OCI-LY7 (cell line): ENCODE data around the gene SNAP29. TPM values are rescaled to one million over a fixed set of nuclear protein-coding genes. Genes with fewer than 3 reads are reported as not detected.

Experiments used
- BruUV-seq: library from RNA; stranded (reverse); fragments of 400-500 nt; replicated peaks from 2 replicates; lab custom pipeline; 2021; lab: Mats Ljungman, UMichigan
- CTCF ChIA-PET: fragments of 300-600 bp; sonication (Branson Sonifier 250); formaldehyde crosslinking; loops from one replicate; lab custom pipeline; 2022; ENCODE audit warnings: antibody characterized with exemption; ENCODE audit not compliant: unreplicated experiment; lab: Charles Lee
- POLR2A ChIA-PET: fragments of 300-600 bp; sonication (Branson Sonifier 250); formaldehyde crosslinking; loops from one replicate; lab custom pipeline; 2022; ENCODE audit warnings: antibody characterized with exemption; lab: Charles Lee
- DNase-seq: peaks from one replicate; pipeline ENCODE4 v3.0.0-alpha.2; 2015; ENCODE audit warnings: low spot score
- H2AFZ ChIP-seq: fragments of 200-600 bp; sonication (generic), shearing (Covaris generic); 2 replicates; pipeline ENCODE4 v1.6.1; 2014; ENCODE audit warnings: mild to moderate bottlenecking, antibody characterized with exemption, low read length, moderate library complexity
- H3K27ac ChIP-seq: fragments of 200-600 bp; sonication (generic); 2 replicates; pipeline ENCODE4 v1.5.1; 2014; ENCODE audit warnings: mixed run types, low read depth, mild to moderate bottlenecking, moderate library complexity, low read length, inconsistent platforms; ENCODE audit not compliant: poor library complexity, severe bottlenecking
- H3K36me3 ChIP-seq: fragments of 200-600 bp; sonication (generic); 2 replicates; pipeline ENCODE4 v1.6.1; 2014; ENCODE audit warnings: mild to moderate bottlenecking, antibody characterized with exemption, low read length, moderate library complexity, mixed read lengths; ENCODE audit not compliant: insufficient read depth
- H3K4me1 ChIP-seq: fragments of 200-600 bp; sonication (generic); 2 replicates; pipeline ENCODE4 v1.5.1; 2014; ENCODE audit warnings: mild to moderate bottlenecking, low read length; ENCODE audit not compliant: insufficient read depth, poor library complexity, severe bottlenecking
- H3K4me2 ChIP-seq: fragments of 200-600 bp; sonication (generic); 2 replicates; pipeline ENCODE4 v1.6.1; 2014; ENCODE audit warnings: mild to moderate bottlenecking, low read length
- H3K4me3 ChIP-seq: fragments of 200-600 bp; sonication (generic); 2 replicates; pipeline ENCODE4 v1.5.1; 2014; ENCODE audit warnings: mild to moderate bottlenecking, low read depth, low read length; ENCODE audit not compliant: poor library complexity, severe bottlenecking
- H3K79me2 ChIP-seq: fragments of 200-600 bp; sonication (generic); 2 replicates; pipeline ENCODE4 v1.6.1; 2016; ENCODE audit warnings: low read depth, mild to moderate bottlenecking, low read length, moderate library complexity, mixed read lengths; ENCODE audit not compliant: insufficient read depth
- H3K9me2 ChIP-seq: fragments of 200-600 bp; sonication (generic); 2 replicates; pipeline ENCODE4 v1.6.1; 2016; ENCODE audit warnings: mild to moderate bottlenecking, low read length, mixed read lengths; ENCODE audit not compliant: insufficient read depth
- H3K9me3 ChIP-seq: fragments of 200-600 bp; sonication (generic); 2 replicates; pipeline ENCODE4 v1.6.1; 2014; ENCODE audit warnings: mild to moderate bottlenecking, mixed run types, low read length, mixed read lengths
- H4K20me1 ChIP-seq: fragments of 200-600 bp; sonication (generic); 2 replicates; pipeline ENCODE4 v1.6.1; 2014; ENCODE audit warnings: mild to moderate bottlenecking, antibody characterized with exemption, low read length, moderate library complexity, mixed read lengths; ENCODE audit not compliant: insufficient read depth
- EZH2phosphoT487 ChIP-seq: fragments of 200-600 bp; sonication (generic); IDR thresholded peaks from 2 replicates; pipeline ENCODE4 v1.6.1; 2018; ENCODE audit warnings: low read depth, borderline replicate concordance, mild to moderate bottlenecking, mixed run types, antibody characterized with exemption, low read length, moderate library complexity, mixed read lengths
- intact Hi-C: fragments of 100-400 bp; cut with micrococcal nuclease; formaldehyde crosslinking; loops from one replicate; pipeline ENCODE4 v1.10.0; 2022; ENCODE audit not compliant: unreplicated experiment
- total RNA-seq, 2 experiments: library from RNA; depleted of rRNA in 1 of 2; stranded (reverse); fragments of >200 nt in 1 of 2; shearing (Covaris generic) in 1 of 2; gene quantifications; 2 replicates each; pipeline ENCODE4 v1.2.3, GENCODE V29; 2014 to 2022
- TF ChIP-seq, protein P1 (sequence below): fragments of 200-600 bp; sonication (generic); conservative IDR thresholded peaks from 2 replicates; pipeline ENCODE4 v1.5.1; 2014; ENCODE audit warnings: mild to moderate bottlenecking, antibody characterized with exemption, low read length, moderate library complexity, mixed read lengths

SNAP29 gene
- total RNA-seq, 2 experiments from 2014 or later, result 12.7 to 26.9 TPM

DNA sequence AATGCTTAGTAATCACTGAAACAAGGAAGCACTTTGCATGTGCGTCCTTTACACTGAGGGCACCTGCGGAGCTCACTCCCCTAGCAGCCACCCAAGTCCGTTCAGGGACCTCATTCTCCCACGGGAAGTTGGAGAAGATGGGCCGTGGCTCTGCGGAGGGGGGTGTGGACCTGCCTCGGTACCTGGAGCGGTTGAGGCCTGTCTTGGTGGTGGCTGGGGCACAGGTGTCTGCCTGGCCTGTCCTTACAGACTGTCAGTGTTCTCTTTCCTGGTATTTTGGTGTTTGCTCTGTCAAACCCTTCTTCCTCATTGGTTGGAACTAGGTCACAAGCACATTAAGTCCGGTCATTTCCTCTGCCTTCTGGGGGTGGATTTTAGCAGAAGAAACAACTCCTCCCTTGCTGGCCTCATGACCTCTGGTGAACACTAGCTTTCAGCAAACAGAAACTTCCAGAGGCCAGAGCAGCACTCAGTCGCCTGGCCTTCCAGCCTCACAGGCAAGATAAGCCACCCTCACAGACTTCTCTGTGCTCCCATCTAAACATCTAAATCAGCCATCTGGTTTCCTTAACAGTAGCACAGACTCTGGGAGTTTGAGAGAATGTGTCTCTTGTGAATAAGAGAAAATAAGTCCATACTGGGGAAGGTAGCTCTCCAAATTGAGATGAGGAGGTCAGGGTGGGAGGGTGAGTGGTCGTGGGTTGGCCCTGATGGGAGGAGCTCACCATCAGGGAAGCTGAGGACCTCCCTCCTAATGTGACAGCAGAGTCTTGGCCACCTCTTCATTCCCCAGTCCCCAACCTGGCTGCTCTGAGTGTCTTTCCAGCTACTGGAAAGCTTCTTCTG is 8.6 kb downstream of the SNAP29 start:
- H3K79me2 ChIP-seq, result no peaks in the 10 kb centered on the region
- H3K9me2 ChIP-seq, result no peaks in the 10 kb centered on the region
- peaks cover 18% of the 10 kb centered on the region for H3K36me3 ChIP-seq
- peaks cover 4% of the 10 kb centered on the region for H3K4me1 ChIP-seq
- ChIA-PET CTCF (no interaction called here), POLR2A (interaction anchor here (0.5 kb wide), 1 partner anchor 157 kb away, joined by 4 read pairs; no protein-coding TSS in a partner anchor)
- no peak overlapping the region for H2AFZ ChIP-seq
- TF ChIP-seq EZH2phosphoT487, result no peak
- TF ChIP-seq, protein P1, sequence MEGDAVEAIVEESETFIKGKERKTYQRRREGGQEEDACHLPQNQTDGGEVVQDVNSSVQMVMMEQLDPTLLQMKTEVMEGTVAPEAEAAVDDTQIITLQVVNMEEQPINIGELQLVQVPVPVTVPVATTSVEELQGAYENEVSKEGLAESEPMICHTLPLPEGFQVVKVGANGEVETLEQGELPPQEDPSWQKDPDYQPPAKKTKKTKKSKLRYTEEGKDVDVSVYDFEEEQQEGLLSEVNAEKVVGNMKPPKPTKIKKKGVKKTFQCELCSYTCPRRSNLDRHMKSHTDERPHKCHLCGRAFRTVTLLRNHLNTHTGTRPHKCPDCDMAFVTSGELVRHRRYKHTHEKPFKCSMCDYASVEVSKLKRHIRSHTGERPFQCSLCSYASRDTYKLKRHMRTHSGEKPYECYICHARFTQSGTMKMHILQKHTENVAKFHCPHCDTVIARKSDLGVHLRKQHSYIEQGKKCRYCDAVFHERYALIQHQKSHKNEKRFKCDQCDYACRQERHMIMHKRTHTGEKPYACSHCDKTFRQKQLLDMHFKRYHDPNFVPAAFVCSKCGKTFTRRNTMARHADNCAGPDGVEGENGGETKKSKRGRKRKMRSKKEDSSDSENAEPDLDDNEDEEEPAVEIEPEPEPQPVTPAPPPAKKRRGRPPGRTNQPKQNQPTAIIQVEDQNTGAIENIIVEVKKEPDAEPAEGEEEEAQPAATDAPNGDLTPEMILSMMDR, result no peak
- H3K4me3 ChIP-seq, result no peak overlapping the region
- no peaks in the 10 kb centered on the region for H3K9me3 ChIP-seq
- intact Hi-C loops, result no loop called here
- peak; percentile 10 for DNase-seq
- no peak overlapping the region; the same call in 1 of the 2 replicates for H3K4me2 ChIP-seq
- H3K27ac ChIP-seq, result no peak overlapping the region
- H4K20me1 ChIP-seq, result no peaks in the 10 kb centered on the region
- BruUV-seq, result no TSS peak

DNA sequence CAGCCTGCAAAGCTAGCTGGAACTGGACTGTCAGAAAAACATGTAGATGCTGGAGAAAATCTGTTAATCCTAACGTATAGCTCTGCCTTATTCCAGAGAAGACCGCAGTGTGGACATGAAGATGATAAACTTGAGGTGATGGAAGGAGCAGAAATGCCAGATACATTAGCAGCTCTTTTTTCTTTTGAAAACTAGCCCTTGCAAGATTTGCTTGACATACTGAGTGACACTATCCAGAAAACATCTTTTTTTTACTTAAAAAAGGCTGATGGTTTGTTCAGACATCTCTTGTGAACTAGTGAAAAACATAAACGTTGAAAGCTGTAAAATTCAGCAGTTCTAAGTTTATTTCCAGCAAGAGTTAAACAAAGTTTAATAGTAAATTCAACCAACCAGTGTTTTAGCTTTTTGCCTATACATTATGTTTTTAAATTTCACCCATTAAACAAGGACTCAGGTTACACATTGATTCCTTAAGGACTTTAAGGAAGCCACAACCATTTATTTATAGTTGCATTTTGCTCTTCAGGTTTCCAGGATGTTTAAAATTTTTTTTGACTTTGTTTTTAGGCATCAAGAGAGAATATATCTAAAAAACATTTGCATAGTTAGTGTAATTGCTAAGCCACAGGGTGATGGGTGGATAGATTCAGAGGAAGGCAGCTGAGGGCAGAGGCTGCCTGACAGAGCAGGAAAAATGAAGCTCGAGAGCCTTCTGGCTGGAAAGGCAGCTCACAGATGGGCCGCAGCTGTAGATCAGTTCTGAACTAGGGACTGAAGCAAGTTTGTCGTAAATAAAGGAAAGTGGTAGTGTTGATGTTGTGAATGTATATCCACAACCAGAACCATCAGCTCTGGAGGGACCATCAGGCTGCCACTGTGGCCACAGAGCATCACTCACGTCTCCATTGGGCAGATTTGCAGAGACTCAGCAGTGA is 9.5 kb downstream of the SNAP29 start:
- no peak for DNase-seq
- H2AFZ ChIP-seq, result no peak overlapping the region
- intact Hi-C loops, result no loop called here
- H3K4me3 ChIP-seq, result no peak overlapping the region
- peaks cover 4% of the 10 kb centered on the region for H3K4me1 ChIP-seq
- TF ChIP-seq, protein P1, result no peak
- TF ChIP-seq EZH2phosphoT487, result no peak
- H3K4me2 ChIP-seq, result no peak overlapping the region
- no peaks in the 10 kb centered on the region for H3K9me3 ChIP-seq
- no peaks in the 10 kb centered on the region for H3K79me2 ChIP-seq
- H4K20me1 ChIP-seq, result no peaks in the 10 kb centered on the region
- no peak overlapping the region for H3K27ac ChIP-seq
- peaks cover 15% of the 10 kb centered on the region for H3K36me3 ChIP-seq
- H3K9me2 ChIP-seq, result no peaks in the 10 kb centered on the region
- no TSS peak for BruUV-seq
- CTCF ChIA-PET, result no interaction called here
- POLR2A ChIA-PET, result interaction anchor here (0.5 to 0.6 kb wide), 2 partner anchors 75 to 157 kb away, joined by 4 to 6 read pairs; no protein-coding TSS in a partner anchor
